CD14-positive monocyte (primary cell): Measurements from ENCODE around the gene XRCC4. TPM values are rescaled to one million over a fixed set of nuclear protein-coding genes. Genes with fewer than 3 reads are reported as not detected.

ENCODE experiments used
- DNase-seq, 3 donors: peaks; one replicate each; pipeline ENCODE4 v3.0.0-alpha.2; 2011 to 2022
- H2AFZ ChIP-seq: 2 replicates; pipeline ENCODE4 v1.6.0; 2012; ENCODE audit warnings: mild to moderate bottlenecking, low read depth, low read length, inconsistent platforms; ENCODE audit not compliant: insufficient read depth, poor library complexity, severe bottlenecking
- H3K27ac ChIP-seq, 2 donors: 1 replicate in 1 of 2; 2 replicates in 1 of 2; pipeline ENCODE4 v1.5.1; 2012 to 2013; ENCODE audit warnings: low read length in 2 of 2, control low read depth in 1 of 2, inconsistent platforms in 1 of 2, low read depth in 1 of 2, mild to moderate bottlenecking in 1 of 2
- H3K27me3 ChIP-seq, 2 donors: one replicate each; pipeline versions ENCODE4 v1.6.0 to v1.6.1; 2011 to 2013; ENCODE audit warnings: low read length in 2 of 2; ENCODE audit not compliant: control insufficient read depth in 2 of 2, insufficient read depth in 2 of 2
- H3K36me3 ChIP-seq, 2 donors: replicated peaks in 1 of 2; 1 replicate in 1 of 2; 2 replicates in 1 of 2; pipeline versions ENCODE4 v1.5.1 to v1.6.1; 2012 to 2013; ENCODE audit warnings: low read length in 2 of 2, control low read depth in 1 of 2, inconsistent platforms in 1 of 2, mild to moderate bottlenecking in 1 of 2; ENCODE audit not compliant: insufficient read depth in 2 of 2, control insufficient read depth in 1 of 2
- H3K4me1 ChIP-seq, 2 donors: 1 replicate in 1 of 2; 2 replicates in 1 of 2; pipeline versions ENCODE4 v1.5.1 to v1.6.1; 2012 to 2013; ENCODE audit warnings: low read length in 2 of 2, control low read depth in 1 of 2, inconsistent platforms in 1 of 2, mild to moderate bottlenecking in 1 of 2, moderate library complexity in 1 of 2; ENCODE audit not compliant: insufficient read depth in 2 of 2, control insufficient read depth in 1 of 2
- H3K4me2 ChIP-seq: replicated peaks from 2 replicates; pipeline ENCODE3; 2012; ENCODE audit warnings: low read length, moderate library complexity, mild to moderate bottlenecking; ENCODE audit not compliant: poor library complexity, severe bottlenecking; ENCODE audit errors: extremely low read depth
- H3K4me3 ChIP-seq, 3 experiments: fragments of 200-600 bp in 1 of 3; sonication (generic) in 1 of 3; replicated peaks in 1 of 3; 1 replicate in 2 of 3; 2 replicates in 1 of 3; pipeline ENCODE4 v1.5.1; 2011 to 2013; ENCODE audit warnings: low read length in 3 of 3, mild to moderate bottlenecking in 3 of 3, control low read depth in 2 of 3, low read depth in 2 of 3, inconsistent platforms in 1 of 3, moderate library complexity in 1 of 3
- H3K79me2 ChIP-seq: 2 replicates; pipeline ENCODE4 v1.6.0; 2012; ENCODE audit warnings: mild to moderate bottlenecking, control low read depth, inconsistent platforms, low read length, moderate library complexity; ENCODE audit not compliant: insufficient read depth
- H3K9ac ChIP-seq: 2 replicates; pipeline ENCODE4 v1.6.0; 2017; ENCODE audit warnings: low read length, mild to moderate bottlenecking; ENCODE audit not compliant: insufficient read depth, poor library complexity, severe bottlenecking
- H3K9me3 ChIP-seq, 2 donors: replicated peaks in 1 of 2; 1 replicate in 1 of 2; 2 replicates in 1 of 2; pipeline versions ENCODE4 v1.5.1 to v1.6.1; 2012 to 2013; ENCODE audit warnings: low read length in 2 of 2, control low read depth in 1 of 2; ENCODE audit not compliant: control insufficient read depth in 1 of 2, insufficient read depth in 1 of 2
- H4K20me1 ChIP-seq: 2 replicates; pipeline ENCODE4 v1.6.0; 2012; ENCODE audit warnings: mild to moderate bottlenecking, low read length, control low read depth, moderate library complexity; ENCODE audit not compliant: insufficient read depth
- H3K27ac Mint-ChIP-seq, 7 donors: one replicate each; pipeline ENCODE4 v1.8.0; 2020; ENCODE audit warnings: mild to moderate bottlenecking in 7 of 7, mixed read lengths in 7 of 7, moderate library complexity in 6 of 7, inconsistent platforms in 2 of 7
- H3K27me3 Mint-ChIP-seq, 3 donors: one replicate each; pipeline ENCODE4 v1.8.0; 2021 to 2022; ENCODE audit warnings: low read depth in 3 of 3, mild to moderate bottlenecking in 3 of 3, mixed read lengths in 3 of 3, moderate library complexity in 3 of 3, inconsistent platforms in 1 of 3
- H3K36me3 Mint-ChIP-seq, 2 donors: one replicate each; pipeline ENCODE4 v1.8.0; 2020; ENCODE audit warnings: mixed read lengths in 2 of 2, inconsistent platforms in 1 of 2, mild to moderate bottlenecking in 1 of 2
- H3K4me1 Mint-ChIP-seq: one replicate; pipeline ENCODE4 v1.8.0; 2020; ENCODE audit warnings: mild to moderate bottlenecking, mixed read lengths
- H3K4me3 Mint-ChIP-seq, 2 donors: one replicate each; pipeline ENCODE4 v1.8.0; 2020; ENCODE audit warnings: mild to moderate bottlenecking in 2 of 2, mixed read lengths in 2 of 2, moderate library complexity in 1 of 2
- H3K9me3 Mint-ChIP-seq, 7 donors: one replicate each; pipeline ENCODE4 v1.8.0; 2020 to 2022; ENCODE audit warnings: mixed read lengths in 7 of 7, mild to moderate bottlenecking in 6 of 7, moderate library complexity in 6 of 7, inconsistent platforms in 2 of 7
- WGBS: methylation state at CpG from one replicate; pipeline ENCODE4 v1.1.5; 2013; ENCODE audit warnings: missing lambda C conversion rate; ENCODE audit not compliant: insufficient coverage; 5-methylcytosine and 5-hydroxymethylcytosine counted together
- intact Hi-C, 2 donors: fragments of 100-400 bp; cut with micrococcal nuclease; formaldehyde crosslinking; loops; one replicate each; pipeline versions ENCODE4 v1.15.0 to v1.15.1; 2023
- polyA plus RNA-seq, 3 donors: library from polyadenylated mRNA; depleted of rRNA in 1 of 3; unstranded in 2 of 3; stranded (reverse) in 1 of 3; fragments of 300-500 nt in 2 of 3; fragments of >200 nt in 1 of 3; fragmentation: Illumina TruSeq in 2 of 3; gene quantifications; 1 replicate in 2 of 3; 2 replicates in 1 of 3; pipeline ENCODE4 v1.2.3, GENCODE V29; 2012 to 2021
- TF ChIP-seq, protein P1 (sequence below): fragments of 200-600 bp; IDR thresholded peaks from one replicate; pipeline ENCODE4 v1.8.0; 2022; ENCODE audit warnings: antibody characterized with exemption, mild to moderate bottlenecking

The XRCC4 gene
- polyA plus RNA-seq, 3 donors = 4.0 to 21.8 (median 16.3) TPM

GRCh38 chr5:83095163-83095956 lies 18.0 kb downstream of the XRCC4 start:
- TF ChIP-seq, protein P1, sequence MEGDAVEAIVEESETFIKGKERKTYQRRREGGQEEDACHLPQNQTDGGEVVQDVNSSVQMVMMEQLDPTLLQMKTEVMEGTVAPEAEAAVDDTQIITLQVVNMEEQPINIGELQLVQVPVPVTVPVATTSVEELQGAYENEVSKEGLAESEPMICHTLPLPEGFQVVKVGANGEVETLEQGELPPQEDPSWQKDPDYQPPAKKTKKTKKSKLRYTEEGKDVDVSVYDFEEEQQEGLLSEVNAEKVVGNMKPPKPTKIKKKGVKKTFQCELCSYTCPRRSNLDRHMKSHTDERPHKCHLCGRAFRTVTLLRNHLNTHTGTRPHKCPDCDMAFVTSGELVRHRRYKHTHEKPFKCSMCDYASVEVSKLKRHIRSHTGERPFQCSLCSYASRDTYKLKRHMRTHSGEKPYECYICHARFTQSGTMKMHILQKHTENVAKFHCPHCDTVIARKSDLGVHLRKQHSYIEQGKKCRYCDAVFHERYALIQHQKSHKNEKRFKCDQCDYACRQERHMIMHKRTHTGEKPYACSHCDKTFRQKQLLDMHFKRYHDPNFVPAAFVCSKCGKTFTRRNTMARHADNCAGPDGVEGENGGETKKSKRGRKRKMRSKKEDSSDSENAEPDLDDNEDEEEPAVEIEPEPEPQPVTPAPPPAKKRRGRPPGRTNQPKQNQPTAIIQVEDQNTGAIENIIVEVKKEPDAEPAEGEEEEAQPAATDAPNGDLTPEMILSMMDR = no peak

GRCh38 chr5:83095957-83096539 lies 18.7 kb downstream of the XRCC4 start:
- no peak overlapping the region for H3K4me3 Mint-ChIP-seq
- Histone ChIP-seq H4K20me1 (no peaks in the 10 kb centered on the region), H2AFZ (no peak overlapping the region), H3K4me3 (no peak overlapping the region), H3K27me3 (no peaks in the 10 kb centered on the region), H3K27ac (no peak overlapping the region), H3K36me3 (peaks cover 0 to 12% of the 10 kb centered on the region in 2 donors), H3K4me1 (peaks cover 0 to 10% of the 10 kb centered on the region in 2 donors), H3K9ac (no peak overlapping the region), H3K4me2 (no peak overlapping the region), H3K9me3 (peaks cover 7 to 23% of the 10 kb centered on the region in 2 donors), H3K79me2 (peaks cover 66% of the 10 kb centered on the region)
- peaks cover 26 to 36% (median 33%) of the 10 kb centered on the region in 7 donors for H3K9me3 Mint-ChIP-seq
- intact Hi-C loops = no loop called here
- no peak overlapping the region for H3K27ac Mint-ChIP-seq
- TF ChIP-seq, protein P1 = no peak
- no peaks in the 10 kb centered on the region for H3K27me3 Mint-ChIP-seq
- 98% methylated on average over 6 of the region's 6 CpGs for WGBS
- DNase-seq = peak in 1 of 3 donors; percentile 10
- peaks cover 21% of the 10 kb centered on the region for H3K4me1 Mint-ChIP-seq
- H3K36me3 Mint-ChIP-seq = peaks cover 22 to 37% of the 10 kb centered on the region in 2 donors

More at GRCh38 chr5:83095163-83095956, 18.0 kb downstream of the XRCC4 start:
- no peak overlapping the region for H3K4me3 Mint-ChIP-seq
- intact Hi-C loops = no loop called here
- Histone ChIP-seq H3K4me1 (peaks cover 0 to 10% of the 10 kb centered on the region in 2 donors), H3K9me3 (peaks cover 8 to 24% of the 10 kb centered on the region in 2 donors), H3K4me2 (no peak overlapping the region), H3K4me3 (no peak overlapping the region), H3K9ac (no peak overlapping the region), H3K27me3 (no peaks in the 10 kb centered on the region), H4K20me1 (no peaks in the 10 kb centered on the region), H2AFZ (no peak overlapping the region), H3K27ac (no peak overlapping the region), H3K36me3 (peaks cover 0 to 12% of the 10 kb centered on the region in 2 donors), H3K79me2 (peaks cover 64% of the 10 kb centered on the region)
- H3K4me1 Mint-ChIP-seq = peaks cover 21% of the 10 kb centered on the region
- peaks cover 23 to 40% of the 10 kb centered on the region in 2 donors for H3K36me3 Mint-ChIP-seq
- no peak overlapping the region for H3K27ac Mint-ChIP-seq
- peaks cover 28 to 38% (median 35%) of the 10 kb centered on the region in 7 donors for H3K9me3 Mint-ChIP-seq
- WGBS = 98% methylated on average over 3 of the region's 3 CpGs
- H3K27me3 Mint-ChIP-seq = no peaks in the 10 kb centered on the region
- DNase-seq = no peak
